Bronchial epithelial cell (primary cell): Measurements from ENCODE around the gene KIF3A. TPM values are rescaled to one million over a fixed set of nuclear protein-coding genes. Genes with fewer than 3 reads are reported as not detected.

Experiments used
- DNase-seq: peaks from one replicate; pipeline ENCODE4 v3.0.0-alpha.2; 2010; ENCODE audit warnings: low read depth
- FAIRE-seq: peaks from 2 replicates; lab custom pipeline; 2011; peaks lifted over from hg19 to GRCh38; lab: Jason Lieb, UNC
- H3K27me3 ChIP-seq: 2 replicates; pipeline ENCODE4 v1.5.1; 2011; ENCODE audit warnings: low read length; ENCODE audit not compliant: control insufficient read depth, insufficient read depth
- H3K36me3 ChIP-seq: 2 replicates; pipeline ENCODE4 v1.5.1; 2011; ENCODE audit warnings: low read length; ENCODE audit not compliant: control insufficient read depth, insufficient read depth
- H3K4me3 ChIP-seq: 2 replicates; pipeline ENCODE4 v1.5.1; 2011; ENCODE audit warnings: mild to moderate bottlenecking, low read depth, low read length, control low read depth
- CTCF ChIP-seq: IDR thresholded peaks from 2 replicates; pipeline ENCODE4 v1.5.1; 2011; ENCODE audit warnings: mild to moderate bottlenecking, moderate library complexity, low read length, control low read depth, inconsistent platforms; ENCODE audit not compliant: insufficient read depth, severe bottlenecking
- total RNA-seq: library from RNA; depleted of rRNA; stranded (reverse); fragments of >200 nt; gene quantifications from 2 replicates; pipeline ENCODE4 v1.2.1, GENCODE V29; 2014

The KIF3A gene
- total RNA-seq, 1 donor from 2014 or later: 6.8 TPM

- FAIRE-seq (no peak), DNase-seq (no peak)
- no peak overlapping the region for H3K4me3 ChIP-seq
- no peaks in the 10 kb centered on the region for H3K36me3 ChIP-seq
- H3K27me3 ChIP-seq: no peaks in the 10 kb centered on the region
- no peak for TF ChIP-seq CTCF
Measured at GRCh38 chr5:132646583-132647266, 90.6 kb downstream of the KIF3A start.

- Histone ChIP-seq H3K27me3 (no peaks in the 10 kb centered on the region), H3K36me3 (peaks cover 6% of the 10 kb centered on the region), H3K4me3 (no peak overlapping the region)
- TF ChIP-seq CTCF: no peak
- DNase-seq: no peak
- no peak for FAIRE-seq
Measured at GRCh38 chr5:132644177-132644576, 93.2 kb downstream of the KIF3A start.

Other genes with a start within 250 kb of the KIF3A start
- 2.9 and 7.4 TPM in 2 replicates for gene IRF1, start 246.8 kb downstream of the KIF3A start, total RNA-seq
- gene IL5, start 194.0 kb downstream of the KIF3A start, total RNA-seq: not detected in 2 replicates
- gene RAD50, start 180.6 kb downstream of the KIF3A start, total RNA-seq: 29.2 and 35.6 TPM in 2 replicates
- not detected in 2 replicates for gene IL13, start 79.4 kb downstream of the KIF3A start, total RNA-seq
- gene IL4, start 63.6 kb downstream of the KIF3A start, total RNA-seq: not detected in 2 replicates
- gene CCNI2, start 9.9 kb upstream of the KIF3A start, total RNA-seq: 0.26 TPM in 1 of 2 replicates, not detected in the other
- gene SEPTIN8, start 39.7 kb upstream of the KIF3A start, total RNA-seq: 22.6 and 27.4 TPM in 2 replicates
- gene SOWAHA, start 75.8 kb upstream of the KIF3A start, total RNA-seq: not detected in 2 replicates
- 0.79 and 1.4 TPM in 2 replicates for gene SHROOM1, start 93.1 kb upstream of the KIF3A start, total RNA-seq
- gene GDF9, start 128.9 kb upstream of the KIF3A start, total RNA-seq: under 0.01 and 0.26 TPM in 2 replicates
- gene UQCRQ, start 129.1 kb upstream of the KIF3A start, total RNA-seq: 78.2 and 127 TPM in 2 replicates
- 0.13 and 0.53 TPM in 2 replicates for gene LEAP2, start 136.1 kb upstream of the KIF3A start, total RNA-seq
- 25.8 and 39.0 TPM in 2 replicates for gene AFF4, start 226.1 kb upstream of the KIF3A start, total RNA-seq